IMR-90 (cell line): ENCODE data around the gene OAF. TPM values are rescaled to one million over a fixed set of nuclear protein-coding genes. Genes with fewer than 3 reads are reported as not detected.

ENCODE experiments used
- ATAC-seq: fragments of 200-7000 bp; cut with Tn5 transposase; 2 replicates; pipeline ENCODE4 v1.9.1; 2020; ENCODE audit warnings: low read depth, mild to moderate bottlenecking, moderate library complexity
- BruUV-seq: library from RNA; stranded (reverse); fragments of 400-500 nt; replicated peaks from 2 replicates; lab custom pipeline; 2021; lab: Mats Ljungman, UMichigan
- CTCF ChIA-PET: fragments of 300-600 bp; formaldehyde crosslinking; extraction: SDS; loops from one replicate; lab custom pipeline; 2021; ENCODE audit warnings: antibody characterized with exemption; lab: Yijun Ruan, JAX
- POLR2A ChIA-PET: fragments of 300-600 bp; sonication (Branson Sonifier 250); formaldehyde crosslinking; loops from one replicate; lab custom pipeline; 2022; ENCODE audit warnings: antibody characterized with exemption; ENCODE audit not compliant: unreplicated experiment; lab: Charles Lee
- DNase-seq: peaks from one replicate; pipeline ENCODE4 v3.0.0; 2013
- H2AFZ ChIP-seq: replicated peaks from 2 replicates; pipeline ENCODE3; 2013; ENCODE audit warnings: low read length, mild to moderate bottlenecking; ENCODE audit not compliant: poor library complexity
- H2AK5ac ChIP-seq: 2 replicates; pipeline ENCODE4 v1.6.1; 2013; ENCODE audit warnings: low read depth, low read length, inconsistent platforms
- H2AK9ac ChIP-seq: replicated peaks from 2 replicates; pipeline ENCODE3; 2013; ENCODE audit warnings: mild to moderate bottlenecking, low read depth, low read length, moderate library complexity; ENCODE audit not compliant: poor library complexity
- H2BK120ac ChIP-seq: 2 replicates; pipeline ENCODE4 v1.6.1; 2013; ENCODE audit warnings: low read depth, low read length, inconsistent platforms
- H2BK15ac ChIP-seq: 3 replicates; pipeline ENCODE4 v1.6.1; 2013; ENCODE audit warnings: low read depth, low read length, inconsistent platforms
- H2BK20ac ChIP-seq: 2 replicates; pipeline ENCODE4 v1.6.1; 2013; ENCODE audit warnings: low read depth, mild to moderate bottlenecking, inconsistent platforms, low read length, moderate library complexity
- H2BK5ac ChIP-seq: 2 replicates; pipeline ENCODE4 v1.6.1; 2013; ENCODE audit warnings: mild to moderate bottlenecking, low read depth, low read length, inconsistent platforms; ENCODE audit not compliant: poor library complexity, severe bottlenecking
- H3K14ac ChIP-seq: replicated peaks from 2 replicates; pipeline ENCODE4 v1.6.1; 2013; ENCODE audit warnings: low read depth, low read length, inconsistent platforms
- H3K18ac ChIP-seq: 2 replicates; pipeline ENCODE4 v1.6.1; 2013; ENCODE audit warnings: low read depth, low read length, control low read depth
- H3K23ac ChIP-seq: 2 replicates; pipeline ENCODE4 v1.6.1; 2013; ENCODE audit warnings: low read depth, low read length, inconsistent platforms
- H3K27ac ChIP-seq: 2 replicates; pipeline ENCODE4 v1.5.1; 2013; ENCODE audit warnings: mild to moderate bottlenecking, control low read depth, low read length; ENCODE audit not compliant: insufficient read depth
- H3K27me3 ChIP-seq: 2 replicates; pipeline ENCODE4 v1.6.1; 2013; ENCODE audit warnings: low read length; ENCODE audit not compliant: control insufficient read depth, insufficient read depth
- H3K36me3 ChIP-seq: 2 replicates; pipeline ENCODE4 v1.6.1; 2013; ENCODE audit warnings: low read length, mixed read lengths; ENCODE audit not compliant: control insufficient read depth, insufficient read depth
- H3K4ac ChIP-seq: 2 replicates; pipeline ENCODE4 v1.6.1; 2013; ENCODE audit warnings: low read depth, low read length, inconsistent platforms
- H3K4me1 ChIP-seq: 2 replicates; pipeline ENCODE4 v1.6.1; 2013; ENCODE audit warnings: low read length, mixed read lengths; ENCODE audit not compliant: control insufficient read depth, insufficient read depth
- H3K4me2 ChIP-seq: 2 replicates; pipeline ENCODE4 v1.6.1; 2013; ENCODE audit warnings: low read depth, mild to moderate bottlenecking, control low read depth, low read length, moderate library complexity
- H3K4me3 ChIP-seq: 2 replicates; pipeline ENCODE4 v1.5.1; 2013; ENCODE audit warnings: low read depth, mild to moderate bottlenecking, control low read depth, low read length, moderate library complexity; ENCODE audit not compliant: insufficient read depth
- H3K56ac ChIP-seq: 2 replicates; pipeline ENCODE4 v1.6.1; 2013; ENCODE audit warnings: low read length, inconsistent platforms; ENCODE audit not compliant: insufficient read depth; ENCODE audit errors: extremely low read depth
- H3K79me1 ChIP-seq, 2 experiments: 2 replicates each; pipeline ENCODE4 v1.6.1; 2013; ENCODE audit warnings: low read length in 2 of 2, inconsistent platforms in 1 of 2, low read depth in 1 of 2
- H3K9ac ChIP-seq: 2 replicates; pipeline ENCODE4 v1.6.1; 2013; ENCODE audit warnings: low read depth, low read length, control low read depth
- H3K9me1 ChIP-seq: 2 replicates; pipeline ENCODE4 v1.6.1; 2013; ENCODE audit warnings: low read length, inconsistent platforms; ENCODE audit not compliant: insufficient read depth
- H3K9me3 ChIP-seq: 2 replicates; pipeline ENCODE4 v1.6.1; 2013; ENCODE audit warnings: low read length; ENCODE audit not compliant: control insufficient read depth, insufficient read depth
- H4K20me1 ChIP-seq: 2 replicates; pipeline ENCODE4 v1.6.1; 2013; ENCODE audit warnings: low read length, inconsistent platforms; ENCODE audit not compliant: insufficient read depth
- H4K5ac ChIP-seq: 2 replicates; pipeline ENCODE4 v1.6.1; 2013; ENCODE audit warnings: mild to moderate bottlenecking, low read depth, low read length, control low read depth
- H4K8ac ChIP-seq, 2 experiments: 2 replicates each; pipeline ENCODE4 v1.6.1; 2013; ENCODE audit warnings: low read depth in 2 of 2, low read length in 2 of 2, control low read depth in 1 of 2, inconsistent platforms in 1 of 2
- H4K91ac ChIP-seq: 2 replicates; pipeline ENCODE4 v1.6.1; 2013; ENCODE audit warnings: low read depth, low read length, inconsistent platforms; ENCODE audit not compliant: insufficient read depth
- BHLHE40 ChIP-seq: fragments of 150-350 bp; IDR thresholded peaks from 2 replicates; pipeline ENCODE4 v1.6.1; 2016; ENCODE audit warnings: mild to moderate bottlenecking, low read depth, low read length
- CEBPB ChIP-seq: IDR thresholded peaks from 2 replicates; pipeline ENCODE4 v1.6.1; 2012; ENCODE audit warnings: low read depth, low read length, improper control_type of control experiment
- CHD1 ChIP-seq: IDR thresholded peaks from 2 replicates; pipeline ENCODE4 v1.6.1; 2012; ENCODE audit warnings: low read depth, low read length, improper control_type of control experiment
- MXI1 ChIP-seq: IDR thresholded peaks from 2 replicates; pipeline ENCODE4 v1.6.1; 2012; ENCODE audit warnings: low read depth, mild to moderate bottlenecking, low read length, moderate library complexity, borderline replicate concordance
- NFE2L2 ChIP-seq: fragments of 150-350 bp; IDR thresholded peaks from 2 replicates; pipeline ENCODE4 v1.6.1; 2016; ENCODE audit warnings: low read depth, mild to moderate bottlenecking, low read length
- RFX5 ChIP-seq: IDR thresholded peaks from 2 replicates; pipeline ENCODE4 v1.8.0; 2012; ENCODE audit warnings: low read depth, mild to moderate bottlenecking, low read length, moderate library complexity
- SMC3 ChIP-seq: fragments of 150-350 bp; IDR thresholded peaks from 2 replicates; pipeline ENCODE4 v1.6.1; 2016; ENCODE audit warnings: low read depth, mild to moderate bottlenecking, antibody characterized with exemption, low read length, moderate library complexity
- USF2 ChIP-seq: fragments of 150-350 bp; IDR thresholded peaks from 2 replicates; pipeline ENCODE4 v1.6.1; 2017; ENCODE audit warnings: mild to moderate bottlenecking, antibody characterized with exemption, low read length, low read depth
- WGBS, 2 experiments: methylation state at CpG; one replicate each; pipeline versions ENCODE4 v1.1.5 to v1.1.7; 2013; ENCODE audit warnings: missing lambda C conversion rate in 2 of 2; ENCODE audit not compliant: insufficient read length in 1 of 2; ENCODE audit errors: extremely low coverage in 2 of 2; 5-methylcytosine and 5-hydroxymethylcytosine counted together
- dilution Hi-C: fragments of 300-500 bp; cut with HindIII; formaldehyde crosslinking; loops from one replicate; pipeline ENCODE4 v1.14.3; 2018; ENCODE audit warnings: low sequenced_read_pairs; ENCODE audit not compliant: unreplicated experiment
- in situ Hi-C: fragments of 300-500 bp; cut with MboI; formaldehyde crosslinking; loops from 3 replicates; pipeline ENCODE4 v1.14.3; 2019; ENCODE audit warnings: low sequenced_read_pairs, inconsistent platforms, mixed read lengths
- intact Hi-C: fragments of 100-400 bp; cut with micrococcal nuclease; formaldehyde crosslinking; loops from 2 replicates; pipeline ENCODE4 v1.10.0; 2022
- polyA plus RNA-seq, 3 experiments: library from polyadenylated mRNA; depleted of rRNA; stranded (reverse); fragments of >200 nt; gene quantifications; 2 replicates each; pipeline ENCODE4 v1.2.3, GENCODE V29; 2012; ENCODE audit warnings: low replicate concordance in 1 of 3
- total RNA-seq: library from RNA; depleted of rRNA; stranded (reverse); fragments of >200 nt; gene quantifications from 2 replicates; pipeline ENCODE4 v1.2.3, GENCODE V29; 2012

The OAF gene
- total and polyA plus RNA-seq, 2 of the 4 experiments (the other 2 are of a cell fraction), result 9.9 to 42.0 TPM

- H3K9ac ChIP-seq, result no peak overlapping the region
- no peak overlapping the region for H2BK20ac ChIP-seq
- no peak overlapping the region for H4K8ac ChIP-seq
- dilution Hi-C loops (no loop called here), intact Hi-C loops (no loop called here), in situ Hi-C loops (no loop called here)
- H3K56ac ChIP-seq, result no peak overlapping the region
- no peak overlapping the region for H4K5ac ChIP-seq
- H3K4ac ChIP-seq, result no peak overlapping the region
- no peak overlapping the region for H2AK5ac ChIP-seq
- H2AFZ ChIP-seq, result no peak overlapping the region
- no CpG with 5 or more reads among the region's 1 CpG for WGBS, 2 experiments
- BruUV-seq, result no TSS peak
- TF ChIP-seq SMC3 (no peak), NFE2L2 (no peak), BHLHE40 (no peak), CHD1 (no peak), RFX5 (no peak), CEBPB (no peak), USF2 (no peak), MXI1 (no peak)
- H3K9me1 ChIP-seq, result no peaks in the 10 kb centered on the region
- no peak overlapping the region for H3K23ac ChIP-seq
- no peak overlapping the region for H2BK5ac ChIP-seq
- H2AK9ac ChIP-seq, result no peak overlapping the region
- no peak overlapping the region for H3K4me2 ChIP-seq
- H3K18ac ChIP-seq, result no peak overlapping the region
- no peak overlapping the region for H2BK15ac ChIP-seq
- CTCF ChIA-PET, result no interaction called here
- peaks cover 28% of the 10 kb centered on the region for H3K27me3 ChIP-seq
- no peaks in the 10 kb centered on the region for H3K36me3 ChIP-seq
- no peak overlapping the region for H2BK120ac ChIP-seq
- no peak overlapping the region for H3K4me3 ChIP-seq
- no peaks in the 10 kb centered on the region for H3K9me3 ChIP-seq
- H3K4me1 ChIP-seq, result no peaks in the 10 kb centered on the region
- DNase-seq (no peak), ATAC-seq (no peak)
- POLR2A ChIA-PET, result no interaction called here
- H4K91ac ChIP-seq, result no peak overlapping the region
- no peaks in the 10 kb centered on the region for H4K20me1 ChIP-seq
- no peak overlapping the region for H3K27ac ChIP-seq
- no peak overlapping the region for H3K14ac ChIP-seq
- H3K79me1 ChIP-seq, result no peaks in the 10 kb centered on the region
Measured at GRCh38 chr11:120270386-120270785, 59.6 kb downstream of the OAF start.
